NB4 (cell line): ENCODE results near the gene FANCI.

Experiments
- DNase-seq: peaks from one replicate; pipeline ENCODE4 v3.0.0; 2010; ENCODE audit warnings: low read depth
- H3K4me3 ChIP-seq: one replicate; pipeline ENCODE4 v1.5.1; 2011; ENCODE audit warnings: mild to moderate bottlenecking, low read depth, low read length, moderate library complexity
- MYC ChIP-seq: IDR thresholded peaks from 2 replicates; pipeline ENCODE4 v1.6.1; 2011; ENCODE audit warnings: low read depth, low read length
- POLR2A ChIP-seq: IDR thresholded peaks from 2 replicates; pipeline ENCODE4 v1.6.1; 2011; ENCODE audit warnings: mild to moderate bottlenecking; ENCODE audit not compliant: insufficient read length; ENCODE audit errors: extremely low read depth
- TF ChIP-seq, protein P1 (sequence below): IDR thresholded peaks from one replicate; pipeline ENCODE4 v1.5.1; 2012; ENCODE audit warnings: low read depth, low read length
- TF ChIP-seq, protein P2 (sequence below): IDR thresholded peaks from 2 replicates; pipeline ENCODE4 v1.6.1; 2011; ENCODE audit warnings: low read depth, low read length

FANCI gene

GRCh38 chr15:89358435-89358754, 114.6 kb downstream of the FANCI start:
- DNase-seq = no peak
- TF ChIP-seq POLR2A (no peak), MYC (no peak)
- TF ChIP-seq, protein P1, sequence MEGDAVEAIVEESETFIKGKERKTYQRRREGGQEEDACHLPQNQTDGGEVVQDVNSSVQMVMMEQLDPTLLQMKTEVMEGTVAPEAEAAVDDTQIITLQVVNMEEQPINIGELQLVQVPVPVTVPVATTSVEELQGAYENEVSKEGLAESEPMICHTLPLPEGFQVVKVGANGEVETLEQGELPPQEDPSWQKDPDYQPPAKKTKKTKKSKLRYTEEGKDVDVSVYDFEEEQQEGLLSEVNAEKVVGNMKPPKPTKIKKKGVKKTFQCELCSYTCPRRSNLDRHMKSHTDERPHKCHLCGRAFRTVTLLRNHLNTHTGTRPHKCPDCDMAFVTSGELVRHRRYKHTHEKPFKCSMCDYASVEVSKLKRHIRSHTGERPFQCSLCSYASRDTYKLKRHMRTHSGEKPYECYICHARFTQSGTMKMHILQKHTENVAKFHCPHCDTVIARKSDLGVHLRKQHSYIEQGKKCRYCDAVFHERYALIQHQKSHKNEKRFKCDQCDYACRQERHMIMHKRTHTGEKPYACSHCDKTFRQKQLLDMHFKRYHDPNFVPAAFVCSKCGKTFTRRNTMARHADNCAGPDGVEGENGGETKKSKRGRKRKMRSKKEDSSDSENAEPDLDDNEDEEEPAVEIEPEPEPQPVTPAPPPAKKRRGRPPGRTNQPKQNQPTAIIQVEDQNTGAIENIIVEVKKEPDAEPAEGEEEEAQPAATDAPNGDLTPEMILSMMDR = no peak
- TF ChIP-seq, protein P2, sequence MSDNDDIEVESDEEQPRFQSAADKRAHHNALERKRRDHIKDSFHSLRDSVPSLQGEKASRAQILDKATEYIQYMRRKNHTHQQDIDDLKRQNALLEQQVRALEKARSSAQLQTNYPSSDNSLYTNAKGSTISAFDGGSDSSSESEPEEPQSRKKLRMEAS = no peak
- H3K4me3 ChIP-seq = no peak overlapping the region

DNA sequence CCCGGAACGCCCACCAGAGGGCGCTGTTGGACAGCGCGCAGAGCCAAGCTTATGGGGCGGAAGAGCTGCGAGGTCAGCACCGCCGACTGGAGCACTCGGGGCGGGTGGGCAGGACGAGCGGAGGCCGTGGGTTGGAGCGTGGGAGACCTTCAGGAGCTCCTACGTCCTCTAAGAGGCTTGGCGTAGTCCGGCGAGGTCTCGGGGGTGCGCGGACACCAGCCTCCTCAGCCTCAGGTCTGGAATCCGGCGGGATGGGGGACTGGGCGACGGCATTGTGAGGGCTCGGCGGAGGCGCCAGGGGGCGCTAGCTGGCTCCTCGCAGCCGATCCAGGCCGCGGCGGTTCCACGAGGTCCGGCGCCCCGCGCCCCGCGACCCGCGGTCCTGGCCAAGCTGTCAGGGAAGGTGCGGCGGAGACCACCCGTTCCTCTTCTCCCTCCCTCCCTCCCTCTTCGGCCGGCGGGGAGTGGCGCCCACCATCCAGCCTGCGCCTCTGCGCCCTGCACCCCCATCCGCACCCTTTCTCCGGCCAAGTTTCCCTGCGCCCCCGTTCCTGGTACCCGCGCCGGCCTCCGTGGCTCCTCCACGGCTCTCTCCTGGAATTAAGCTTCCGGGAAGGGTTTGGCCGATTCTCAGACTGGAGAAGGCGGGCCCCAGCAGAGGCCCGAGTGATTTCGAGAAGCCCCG, 115.1 kb downstream of the FANCI start:
- H3K4me3 ChIP-seq = peak overlapping the region; percentile 13
- TF ChIP-seq MYC = peak; percentile 74
- TF ChIP-seq, protein P2 = peak; percentile 32; the same call in 1 of the 2 replicates
- no peak for TF ChIP-seq POLR2A
- TF ChIP-seq, protein P1 = peak; percentile 54
- peak; percentile 86 for DNase-seq

- H3K4me3 ChIP-seq = no peak overlapping the region
- DNase-seq = peak; percentile 32
- no peak for TF ChIP-seq MYC
- TF ChIP-seq, protein P1 = peak; percentile 2
These were observed 115.9 kb downstream of the FANCI start for GRCh38 chr15:89359471-89360293.

- no peak overlapping the region for H3K4me3 ChIP-seq
- TF ChIP-seq, protein P2 = no peak
- TF ChIP-seq POLR2A (no peak), MYC (no peak)
- TF ChIP-seq, protein P1 = no peak
- DNase-seq = no peak
These were observed 116.7 kb downstream of the FANCI start for GRCh38 chr15:89360294-89360971.

DNA sequence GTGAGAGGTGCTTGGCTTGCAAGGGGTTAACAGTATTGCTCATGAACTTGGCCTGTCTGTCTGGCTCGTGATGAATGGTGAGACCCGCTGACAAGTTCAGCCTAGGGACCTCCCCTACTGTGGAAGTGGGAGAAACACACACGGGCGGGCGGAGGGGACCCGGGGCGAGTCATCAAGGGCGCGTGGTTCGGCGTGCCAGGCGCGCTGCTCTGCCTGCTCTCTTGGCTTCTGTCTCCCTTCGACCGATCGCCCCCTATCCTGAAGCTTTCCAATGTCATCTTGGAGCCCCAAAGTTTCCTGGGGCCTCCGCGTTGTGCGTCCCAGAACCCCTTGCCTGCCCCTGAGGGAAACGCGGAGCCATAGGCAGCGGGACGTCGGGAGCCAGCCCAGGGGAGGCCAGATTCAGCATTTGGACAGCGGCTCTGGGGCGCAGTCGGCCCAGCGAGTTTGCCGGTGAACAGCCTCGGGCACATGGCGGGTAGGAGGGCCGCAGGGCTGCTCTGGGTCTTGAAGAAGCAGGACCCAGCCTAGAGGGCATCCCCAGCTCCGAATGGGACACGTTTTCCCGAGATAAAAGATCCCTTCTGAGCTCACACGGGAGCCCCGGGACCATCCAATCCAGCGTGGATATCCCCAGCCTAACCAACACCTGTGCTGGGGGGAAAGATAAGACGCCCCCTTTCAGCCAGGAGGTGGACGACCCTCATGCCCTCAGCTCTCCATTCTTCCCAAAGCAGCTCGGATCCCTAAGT, 117.8 kb downstream of the FANCI start:
- TF ChIP-seq, protein P1 = no peak
- TF ChIP-seq, protein P2 = peak; percentile 64; the same call in 1 of the 2 replicates
- TF ChIP-seq MYC = peak; percentile 41; the same call in 1 of the 2 replicates
- DNase-seq = peak; percentile 82
- H3K4me3 ChIP-seq = no peak overlapping the region
